ENCODE data around the gene THEM4.
"Not testable (repeated sequence)": the region's sequence is repeated elsewhere in the genome, so short reads cannot be mapped to it uniquely, and the experiment has no call there.

- TF ChIP-seq CTCF, POLR2A (IDR thresholded peaks at IDR 0.05): not testable (repeated sequence)
Observed at GRCh38 chr1:151884879-151885278, 24.4 kb downstream of the THEM4 start.
